ENCODE results near the gene CENATAC. TPM values are rescaled to one million over a fixed set of nuclear protein-coding genes. Genes with fewer than 3 reads are reported as not detected.

Gene CENATAC
- total and polyA plus RNA-seq, 9 of the 15 experiments (the other 6 are each of a cell fraction or from before 2014, with no cell fraction given), result 2.4 to 25.5 (median 13.7) TPM

DNA sequence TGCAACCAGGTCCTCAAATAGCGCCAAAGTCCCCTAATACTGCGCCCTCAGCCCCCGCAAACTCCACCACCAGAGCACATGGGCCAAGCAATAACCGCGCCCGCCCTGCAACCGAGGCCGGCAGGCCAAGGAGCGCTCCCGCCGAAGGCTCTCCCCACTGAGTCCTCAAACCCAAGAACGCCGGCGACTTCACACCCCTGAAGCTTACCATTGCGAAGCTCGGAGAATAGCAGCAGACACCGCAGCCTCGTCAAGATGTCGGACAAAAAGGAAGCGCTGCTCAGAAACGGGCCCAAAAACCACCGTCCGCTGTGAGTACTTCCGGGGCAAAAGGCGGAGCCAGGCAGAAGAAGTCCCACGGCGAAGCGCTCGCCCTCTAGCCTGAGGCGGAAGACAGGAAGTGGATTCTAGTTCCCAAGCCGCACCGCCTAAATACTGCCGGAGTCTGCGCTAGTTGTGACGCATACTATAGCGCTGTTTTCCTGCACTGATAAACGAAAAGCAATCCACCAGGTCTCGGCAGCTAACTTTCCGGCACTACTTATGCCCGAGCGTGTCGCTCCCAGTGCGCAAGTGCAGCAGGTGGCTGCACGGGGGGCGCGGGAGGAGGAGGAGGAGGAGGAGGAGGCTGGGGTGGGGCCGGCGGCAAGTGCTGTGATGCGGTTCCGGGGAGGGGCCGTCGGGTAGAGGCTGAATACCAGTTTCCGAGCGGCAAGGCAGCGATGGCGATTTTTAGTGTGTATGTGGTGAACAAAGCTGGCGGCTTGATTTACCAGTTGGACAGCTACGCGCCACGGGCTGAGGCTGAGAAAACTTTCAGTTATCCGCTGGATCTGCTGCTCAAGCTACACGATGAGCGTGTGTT lies 20.4 kb downstream of the CENATAC start, which contains the start of the genes RPS25 and TRAPPC4 (continued):
- TF ChIP-seq NUFIP1 (IDR thresholded peaks at IDR 0.05; ENCODE audit: partially characterized antibody) (no peak), ZBTB1 (CRISPR knock-in tag; IDR thresholded peaks at IDR 0.05; ENCODE audit: borderline replicate concordance, low read depth) (no peak), XRCC4 (IDR thresholded peaks at IDR 0.05; ENCODE audit: extremely low read depth, insufficient read depth, insufficient read length) (no peak), SMAD4 (CRISPR knock-in tag; conservative IDR thresholded peaks at IDR 0.05) (no peak), ATF1 (CRISPR knock-in tag; IDR thresholded peaks at IDR 0.05) (no peak), ATF1 (tag; IDR thresholded peaks at IDR 0.05) (peak; percentile 95), KLF1 (tag; IDR thresholded peaks at IDR 0.05) (peak; percentile 52; the same call in 1 of the 2 replicates), XRCC5 (IDR thresholded peaks at IDR 0.05; ENCODE audit: low read depth, low read length) (no peak; the same call in 1 of the 2 replicates), ZNF347 (CRISPR knock-in tag; IDR thresholded peaks at IDR 0.05; ENCODE audit: low read depth) (no peak), PHF20 (IDR thresholded peaks at IDR 0.05; ENCODE audit: partially characterized antibody) (peak; percentile 94), STAT5A (IDR thresholded peaks at IDR 0.05; ENCODE audit: borderline replicate concordance, low read length) (no peak), BACH1 (tag; IDR thresholded peaks at IDR 0.05) (no peak), ZNF75A (CRISPR knock-in tag; IDR thresholded peaks at IDR 0.05) (no peak), STAT5B (CRISPR knock-in tag; IDR thresholded peaks at IDR 0.05) (no peak), HDAC8 (tag; IDR thresholded peaks at IDR 0.05) (no peak)
- TF ChIP-seq, protein P1, sequence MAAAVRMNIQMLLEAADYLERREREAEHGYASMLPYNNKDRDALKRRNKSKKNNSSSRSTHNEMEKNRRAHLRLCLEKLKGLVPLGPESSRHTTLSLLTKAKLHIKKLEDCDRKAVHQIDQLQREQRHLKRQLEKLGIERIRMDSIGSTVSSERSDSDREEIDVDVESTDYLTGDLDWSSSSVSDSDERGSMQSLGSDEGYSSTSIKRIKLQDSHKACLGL (CRISPR knock-in tag; IDR thresholded peaks at IDR 0.05; ENCODE audit: borderline replicate concordance, poor library complexity, severe bottlenecking), result peak; percentile 64
- TF ChIP-seq, protein P2, sequence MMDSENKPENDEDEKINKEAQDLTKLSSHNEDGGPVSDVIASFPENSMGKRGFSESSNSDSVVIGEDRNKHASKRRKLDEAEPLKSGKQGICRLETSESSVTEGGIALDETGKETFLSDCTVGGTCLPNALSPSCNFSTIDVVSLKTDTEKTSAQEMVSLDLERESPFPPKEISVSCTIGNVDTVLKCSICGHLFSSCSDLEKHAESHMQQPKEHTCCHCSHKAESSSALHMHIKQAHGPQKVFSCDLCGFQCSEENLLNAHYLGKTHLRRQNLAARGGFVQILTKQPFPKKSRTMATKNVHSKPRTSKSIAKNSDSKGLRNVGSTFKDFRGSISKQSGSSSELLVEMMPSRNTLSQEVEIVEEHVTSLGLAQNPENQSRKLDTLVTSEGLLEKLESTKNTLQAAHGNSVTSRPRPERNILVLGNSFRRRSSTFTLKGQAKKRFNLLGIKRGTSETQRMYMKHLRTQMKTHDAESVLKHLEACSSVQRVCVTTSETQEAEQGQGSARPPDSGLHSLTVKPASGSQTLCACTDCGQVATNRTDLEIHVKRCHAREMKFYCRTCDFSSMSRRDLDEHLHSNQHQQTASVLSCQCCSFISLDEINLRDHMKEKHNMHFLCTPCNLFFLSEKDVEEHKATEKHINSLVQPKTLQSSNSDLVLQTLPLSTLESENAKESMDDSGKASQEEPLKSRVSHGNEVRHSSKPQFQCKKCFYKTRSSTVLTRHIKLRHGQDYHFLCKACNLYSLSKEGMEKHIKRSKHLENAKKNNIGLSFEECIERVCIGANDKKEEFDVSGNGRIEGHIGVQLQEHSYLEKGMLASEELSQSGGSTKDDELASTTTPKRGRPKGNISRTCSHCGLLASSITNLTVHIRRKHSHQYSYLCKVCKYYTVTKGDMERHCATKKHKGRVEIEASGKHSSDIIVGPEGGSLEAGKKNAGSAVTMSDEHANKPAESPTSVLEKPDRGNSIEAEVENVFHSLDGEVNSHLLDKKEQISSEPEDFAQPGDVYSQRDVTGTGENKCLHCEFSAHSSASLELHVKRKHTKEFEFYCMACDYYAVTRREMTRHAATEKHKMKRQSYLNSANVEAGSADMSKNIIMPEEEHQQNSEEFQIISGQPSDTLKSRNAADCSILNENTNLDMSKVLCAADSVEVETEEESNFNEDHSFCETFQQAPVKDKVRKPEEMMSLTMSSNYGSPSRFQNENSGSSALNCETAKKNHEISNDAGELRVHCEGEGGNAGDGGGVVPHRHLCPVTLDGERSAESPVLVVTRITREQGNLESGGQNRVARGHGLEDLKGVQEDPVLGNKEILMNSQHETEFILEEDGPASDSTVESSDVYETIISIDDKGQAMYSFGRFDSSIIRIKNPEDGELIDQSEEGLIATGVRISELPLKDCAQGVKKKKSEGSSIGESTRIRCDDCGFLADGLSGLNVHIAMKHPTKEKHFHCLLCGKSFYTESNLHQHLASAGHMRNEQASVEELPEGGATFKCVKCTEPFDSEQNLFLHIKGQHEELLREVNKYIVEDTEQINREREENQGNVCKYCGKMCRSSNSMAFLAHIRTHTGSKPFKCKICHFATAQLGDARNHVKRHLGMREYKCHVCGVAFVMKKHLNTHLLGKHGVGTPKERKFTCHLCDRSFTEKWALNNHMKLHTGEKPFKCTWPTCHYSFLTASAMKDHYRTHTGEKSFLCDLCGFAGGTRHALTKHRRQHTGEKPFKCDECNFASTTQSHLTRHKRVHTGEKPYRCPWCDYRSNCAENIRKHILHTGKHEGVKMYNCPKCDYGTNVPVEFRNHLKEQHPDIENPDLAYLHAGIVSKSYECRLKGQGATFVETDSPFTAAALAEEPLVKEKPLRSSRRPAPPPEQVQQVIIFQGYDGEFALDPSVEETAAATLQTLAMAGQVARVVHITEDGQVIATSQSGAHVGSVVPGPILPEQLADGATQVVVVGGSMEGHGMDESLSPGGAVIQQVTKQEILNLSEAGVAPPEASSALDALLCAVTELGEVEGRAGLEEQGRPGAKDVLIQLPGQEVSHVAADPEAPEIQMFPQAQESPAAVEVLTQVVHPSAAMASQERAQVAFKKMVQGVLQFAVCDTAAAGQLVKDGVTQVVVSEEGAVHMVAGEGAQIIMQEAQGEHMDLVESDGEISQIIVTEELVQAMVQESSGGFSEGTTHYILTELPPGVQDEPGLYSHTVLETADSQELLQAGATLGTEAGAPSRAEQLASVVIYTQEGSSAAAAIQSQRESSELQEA (IDR thresholded peaks at IDR 0.05; ENCODE audit: low read depth), result no peak
- TF ChIP-seq, protein P3, sequence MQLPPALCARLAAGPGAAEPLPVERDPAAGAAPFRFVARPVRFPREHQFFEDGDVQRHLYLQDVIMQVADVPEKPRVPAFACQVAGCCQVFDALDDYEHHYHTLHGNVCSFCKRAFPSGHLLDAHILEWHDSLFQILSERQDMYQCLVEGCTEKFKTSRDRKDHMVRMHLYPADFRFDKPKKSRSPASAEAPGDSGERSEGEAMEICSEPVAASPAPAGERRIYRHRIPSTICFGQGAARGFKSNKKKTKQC (CRISPR knock-in tag; IDR thresholded peaks at IDR 0.05), result peak; percentile 53; the same call in 1 of the 2 replicates
